ENCODE measurements around the gene CCDC85B. TPM values are rescaled to one million over a fixed set of nuclear protein-coding genes. Genes with fewer than 3 reads are reported as not detected.

The CCDC85B gene
- total and polyA plus RNA-seq, 2 of the 8 experiments (the other 6 are each of a cell fraction or from before 2014, with no cell fraction given) = 19.8 to 30.8 TPM

DNA sequence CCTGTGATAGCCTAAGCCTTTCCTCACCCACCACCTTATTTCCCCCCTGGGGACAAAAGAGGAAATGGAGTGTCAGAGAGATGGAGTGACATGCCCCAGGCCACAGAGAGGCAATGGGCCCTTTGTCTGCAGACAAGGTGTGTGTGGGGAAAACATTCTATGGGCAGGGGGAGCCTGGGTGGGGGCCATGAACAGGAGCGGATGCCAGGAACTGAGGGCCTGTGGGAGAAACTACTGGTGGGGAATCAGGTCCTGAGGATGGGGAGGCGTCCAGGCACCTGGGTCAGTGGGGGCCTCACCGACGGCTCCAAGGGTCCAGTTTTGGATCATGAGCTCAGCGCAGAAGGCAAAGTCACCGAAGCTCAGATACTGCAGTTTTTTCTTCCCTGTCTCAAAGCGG lies 5.2 kb upstream of the CCDC85B start:
- TF ChIP-seq CREB1 (IDR thresholded peaks at IDR 0.05) (no peak), ZNF274 (IDR thresholded peaks at IDR 0.05; ENCODE audit: borderline replicate concordance, extremely low read depth, low read length) (no peak), KDM4A (IDR thresholded peaks at IDR 0.05; ENCODE audit: low read depth, low read length, severe bottlenecking) (no peak), GABPA (IDR thresholded peaks at IDR 0.05; ENCODE audit: borderline replicate concordance, insufficient read depth, low read length) (no peak), EP300 (IDR thresholded peaks at IDR 0.05; ENCODE audit: borderline replicate concordance in 1 of 2, low read depth in 2 of 2, low read length in 2 of 2) (no peak), RFX5 (IDR thresholded peaks at IDR 0.05; ENCODE audit: borderline replicate concordance, low read depth, low read length) (no peak), SAP30 (IDR thresholded peaks at IDR 0.05; ENCODE audit: insufficient read depth, insufficient replicate concordance, low read length) (no peak), EGR1 (IDR thresholded peaks at IDR 0.05; ENCODE audit: borderline replicate concordance, low read depth, low read length) (no peak)
- TF ChIP-seq, protein P1, sequence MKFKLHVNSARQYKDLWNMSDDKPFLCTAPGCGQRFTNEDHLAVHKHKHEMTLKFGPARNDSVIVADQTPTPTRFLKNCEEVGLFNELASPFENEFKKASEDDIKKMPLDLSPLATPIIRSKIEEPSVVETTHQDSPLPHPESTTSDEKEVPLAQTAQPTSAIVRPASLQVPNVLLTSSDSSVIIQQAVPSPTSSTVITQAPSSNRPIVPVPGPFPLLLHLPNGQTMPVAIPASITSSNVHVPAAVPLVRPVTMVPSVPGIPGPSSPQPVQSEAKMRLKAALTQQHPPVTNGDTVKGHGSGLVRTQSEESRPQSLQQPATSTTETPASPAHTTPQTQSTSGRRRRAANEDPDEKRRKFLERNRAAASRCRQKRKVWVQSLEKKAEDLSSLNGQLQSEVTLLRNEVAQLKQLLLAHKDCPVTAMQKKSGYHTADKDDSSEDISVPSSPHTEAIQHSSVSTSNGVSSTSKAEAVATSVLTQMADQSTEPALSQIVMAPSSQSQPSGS (IDR thresholded peaks at IDR 0.05; ENCODE audit: low read length) = no peak

More for the DNA sequence above, 5.2 kb upstream of the CCDC85B start:
- Histone ChIP-seq H3K79me2 (ENCODE audit: control insufficient read depth in 1 of 2, insufficient read depth in 2 of 2, low read length in 2 of 2) (peaks cover 0 to 4% of the 10 kb centered on the region in 2 experiments; a peak in 1 of 4 replicates), H3K4me1 (replicated peaks in 1 of 4; ENCODE audit: control insufficient read depth in 3 of 4, insufficient read depth in 4 of 4, low read length in 3 of 4) (peaks cover 0 to 17% (median 11%) of the 10 kb centered on the region in 4 experiments; a peak in 5 of 7 replicates), H3K27me3 (replicated peaks in 1 of 4; ENCODE audit: control insufficient read depth in 3 of 4, extremely low read depth in 1 of 4, insufficient read depth in 3 of 4, low read length in 3 of 4) (peaks cover 0 to 9% (median 8%) of the 10 kb centered on the region in 4 experiments; a peak in 6 of 7 replicates), H3K9ac (replicated peaks in 1 of 4; ENCODE audit: extremely low read depth in 1 of 4, low read depth in 3 of 4, low read length in 3 of 4) (no peak overlapping the region), H3K18ac (ENCODE audit: extremely low read depth, low read length) (no peak overlapping the region), H3K4me3 (ENCODE audit: extremely low read depth in 1 of 4, insufficient read depth in 2 of 4, low read depth in 3 of 4, low read length in 4 of 4) (no peak overlapping the region), H3K4ac (replicated peaks; ENCODE audit: insufficient read length, low read depth, low read length) (no peak overlapping the region), H2BK12ac (ENCODE audit: low read depth, low read length) (no peak overlapping the region), H2BK20ac (ENCODE audit: low read length) (no peak overlapping the region), H3K23ac (ENCODE audit: insufficient read length) (no peak overlapping the region), H2AFZ (ENCODE audit: low read length) (no peak overlapping the region), H3K27ac (ENCODE audit: low read depth, low read length) (no peak overlapping the region), H4K91ac (replicated peaks; ENCODE audit: insufficient read length, low read length) (no peak overlapping the region), H2AK5ac (ENCODE audit: low read depth, low read length) (no peak overlapping the region), H4K5ac (ENCODE audit: insufficient read length, low read depth, low read length) (no peak overlapping the region), H2BK5ac (ENCODE audit: low read depth, low read length) (no peak overlapping the region), H3K23me2 (ENCODE audit: low read depth, low read length) (peaks cover 14% of the 10 kb centered on the region), H3K36me3 (ENCODE audit: control insufficient read depth in 2 of 4, insufficient read depth in 4 of 4, low read length in 3 of 4) (peaks cover 8 to 22% (median 18%) of the 10 kb centered on the region in 4 experiments; a peak in 7 of 8 replicates), H3K56ac (replicated peaks; ENCODE audit: insufficient read length, low read depth, low read length) (no peak overlapping the region), H4K8ac (ENCODE audit: extremely low read depth, insufficient read depth, low read length) (no peak overlapping the region), H3K14ac (ENCODE audit: insufficient read length) (no peak overlapping the region), H3K79me1 (ENCODE audit: low read depth, low read length) (no peaks in the 10 kb centered on the region), H4K20me1 (replicated peaks in 1 of 2; ENCODE audit: control insufficient read depth in 1 of 2, insufficient read depth in 2 of 2, low read length in 2 of 2) (peaks cover 6 to 7% of the 10 kb centered on the region in 2 experiments), H3K9me3 (ENCODE audit: insufficient read depth in 2 of 2, low read depth in 1 of 2, low read length in 1 of 2) (no peaks in the 10 kb centered on the region), H3K4me2 (ENCODE audit: insufficient read depth in 1 of 2, low read depth in 2 of 2, low read length in 2 of 2) (no peak overlapping the region), H2BK15ac (ENCODE audit: low read length) (no peak overlapping the region), H2BK120ac (replicated peaks; ENCODE audit: low read depth, low read length) (no peak overlapping the region)
- CTCF ChIA-PET (ENCODE audit: partially characterized antibody) = interaction anchor here (0.6 to 19.6 kb wide), 54 partner anchors 7 to 1447 kb away, joined by 3 to 283 read pairs (median 5); partner anchors contain the start of genes CATSPER1, CCDC85B, CFL1 and CTSW
- FAIRE-seq = no peak
- no peak for DNase-seq (ENCODE audit: low read depth in 1 of 2, low spot score in 2 of 2)
- POLR2A ChIA-PET (ENCODE audit: partially characterized antibody) = interaction anchor here (0.6 to 39.7 kb wide), 2 partner anchors 24 to 29 kb away, joined by 3 to 1071 read pairs; partner anchors contain the start of genes CFL1, EFEMP2 and MUS81
- 89% methylated on average over 7 of the region's 7 CpGs; no CpG with 5 or more reads in 1 of the 2 experiments for WGBS, 2 experiments (ENCODE audit: extremely low coverage in 1 of 2, insufficient coverage in 1 of 2, insufficient read length in 1 of 2, insufficient replicate concordance in 2 of 2, low coverage in 1 of 2, low lambda C conversion rate in 2 of 2, missing lambda C conversion rate in 1 of 2)

All from H1 (cell line).